ENCODE results near the gene UNC93B1. TPM values are rescaled to one million over a fixed set of nuclear protein-coding genes. Genes with fewer than 3 reads are reported as not detected.
A peak's percentile ranks its signal among the peaks of the same experiment; 100 is the strongest.
"Not testable (repeated sequence)": the region's sequence is repeated elsewhere in the genome, so short reads cannot be mapped to it uniquely, and the experiment has no call there.

Gene UNC93B1
- total RNA-seq, 1 experiment from 2014 or later, result 23.3 TPM

- not testable (repeated sequence) for H2BK15ac ChIP-seq (ENCODE audit: low read depth, low read length); H3K36me3 Mint-ChIP-seq (ENCODE audit: insufficient read depth in 1 of 3, low read depth in 3 of 3); H4K91ac ChIP-seq (ENCODE audit: insufficient read length, low read depth, low read length); H2BK5ac ChIP-seq (ENCODE audit: insufficient read length, low read length); H3K79me2 ChIP-seq (ENCODE audit: insufficient read depth, low read length); DNase-seq; H3K23me2 ChIP-seq (ENCODE audit: insufficient read length, low read depth, low read length, poor library complexity, severe bottlenecking); H3K9ac ChIP-seq (ENCODE audit: extremely low read depth, insufficient read length, low read length); H3K9me3 Mint-ChIP-seq; H3K79me1 ChIP-seq (ENCODE audit: insufficient read depth, low read depth, low read length, poor library complexity, severe bottlenecking); H3K56ac ChIP-seq (ENCODE audit: insufficient read length, low read depth, low read length); H2AK5ac ChIP-seq (ENCODE audit: insufficient read length, low read length); H2AFZ ChIP-seq (ENCODE audit: low read length); H2BK20ac ChIP-seq (ENCODE audit: low read depth, low read length, poor library complexity, severe bottlenecking); H3K27ac Mint-ChIP-seq; H4K5ac ChIP-seq (ENCODE audit: insufficient read length, low read depth, low read length); H3K27me3 ChIP-seq (ENCODE audit: insufficient read depth, low read length); H3K27ac ChIP-seq (ENCODE audit: insufficient read length, low read depth, low read length); H3K4me1 ChIP-seq (ENCODE audit: insufficient read depth, low read length); H3K4ac ChIP-seq (ENCODE audit: low read depth, low read length); H3K23ac ChIP-seq (ENCODE audit: insufficient read length, low read depth, low read length); H4K8ac ChIP-seq (replicated peaks; ENCODE audit: insufficient read length, low read depth, low read length); H3K9me3 ChIP-seq (ENCODE audit: control insufficient read depth, low read depth, low read length); H3K14ac ChIP-seq (ENCODE audit: insufficient read depth, low read length); H4K20me1 ChIP-seq (ENCODE audit: control insufficient read depth, insufficient read depth, insufficient read length); H2BK120ac ChIP-seq (ENCODE audit: low read depth, low read length, poor library complexity, severe bottlenecking); H3K18ac ChIP-seq (ENCODE audit: insufficient read length, low read depth, low read length); H2BK12ac ChIP-seq (ENCODE audit: insufficient read length, low read depth, low read length); H3T11ph ChIP-seq (ENCODE audit: low read length)
- no CpG with 5 or more reads among the region's 70 CpGs for WGBS (ENCODE audit: extremely low coverage, insufficient read length, low lambda C conversion rate)
- Mint-ChIP-seq H3K4me1 (peaks cover 9 to 13% of the 10 kb centered on the region in 2 experiments), H3K4me3 (peak overlapping the region; percentile 63 to 81), H3K27me3 (ENCODE audit: low read depth) (peaks cover 13% of the 10 kb centered on the region)
- peak; percentile 35; the same call in 2 of the 3 replicates for TF ChIP-seq CTCF (conservative IDR thresholded peaks at IDR 0.05)
- H3K4me2 ChIP-seq (ENCODE audit: insufficient read depth, insufficient read length, low read length), result peak overlapping the region; percentile 27
Measured at GRCh38 chr11:67991347-67992121, 12.4 kb downstream of the UNC93B1 start.

GRCh38 chr11:67990546-67991346, 13.2 kb downstream of the UNC93B1 start:
- H4K8ac ChIP-seq (replicated peaks; ENCODE audit: insufficient read length, low read depth, low read length); H2BK12ac ChIP-seq (ENCODE audit: insufficient read length, low read depth, low read length); H2BK120ac ChIP-seq (ENCODE audit: low read depth, low read length, poor library complexity, severe bottlenecking); H3K56ac ChIP-seq (ENCODE audit: insufficient read length, low read depth, low read length); H3K4ac ChIP-seq (ENCODE audit: low read depth, low read length); H2BK5ac ChIP-seq (ENCODE audit: insufficient read length, low read length); H4K91ac ChIP-seq (ENCODE audit: insufficient read length, low read depth, low read length); H3K4me1 Mint-ChIP-seq; H2BK20ac ChIP-seq (ENCODE audit: low read depth, low read length, poor library complexity, severe bottlenecking); H3K23ac ChIP-seq (ENCODE audit: insufficient read length, low read depth, low read length); H3K79me1 ChIP-seq (ENCODE audit: insufficient read depth, low read depth, low read length, poor library complexity, severe bottlenecking); H3K79me2 ChIP-seq (ENCODE audit: insufficient read depth, low read length); H3K14ac ChIP-seq (ENCODE audit: insufficient read depth, low read length); H3K36me3 Mint-ChIP-seq (ENCODE audit: insufficient read depth in 1 of 3, low read depth in 3 of 3); H3K9ac ChIP-seq (ENCODE audit: extremely low read depth, insufficient read length, low read length); H3K9me3 ChIP-seq (ENCODE audit: control insufficient read depth, low read depth, low read length); H4K20me1 ChIP-seq (ENCODE audit: control insufficient read depth, insufficient read depth, insufficient read length); H3K27ac ChIP-seq (ENCODE audit: insufficient read length, low read depth, low read length); H4K5ac ChIP-seq (ENCODE audit: insufficient read length, low read depth, low read length); H3K9me3 Mint-ChIP-seq; H2BK15ac ChIP-seq (ENCODE audit: low read depth, low read length); H3K4me1 ChIP-seq (ENCODE audit: insufficient read depth, low read length); H2AFZ ChIP-seq (ENCODE audit: low read length); H3T11ph ChIP-seq (ENCODE audit: low read length); H2AK5ac ChIP-seq (ENCODE audit: insufficient read length, low read length); H3K27me3 ChIP-seq (ENCODE audit: insufficient read depth, low read length); H3K18ac ChIP-seq (ENCODE audit: insufficient read length, low read depth, low read length); H3K23me2 ChIP-seq (ENCODE audit: insufficient read length, low read depth, low read length, poor library complexity, severe bottlenecking): not testable (repeated sequence)
- peak; percentile 83 for DNase-seq
- peaks cover 13% of the 10 kb centered on the region for H3K27me3 Mint-ChIP-seq (ENCODE audit: low read depth)
- peak overlapping the region; percentile 63 to 80 for H3K4me3 Mint-ChIP-seq
- no CpG with 5 or more reads among the region's 58 CpGs for WGBS (ENCODE audit: extremely low coverage, insufficient read length, low lambda C conversion rate)
- peak overlapping the region; percentile 27 for H3K4me2 ChIP-seq (ENCODE audit: insufficient read depth, insufficient read length, low read length)
- peak overlapping the region in 1 of 3 experiments; percentile 70; a peak in 1 of 7 replicates for H3K27ac Mint-ChIP-seq

Measured in H9 (cell line).